Gastrocnemius medialis (tissue), 4 donors: ENCODE data around the gene DSE.

Experiments used
- CTCF ChIP-seq, 5 experiments: fragments of 450-650 bp in 3 of 5; fragments of 200-600 bp in 2 of 5; sonication (generic) in 2 of 5; IDR thresholded peaks in 4 of 5; conservative IDR thresholded peaks in 1 of 5; 1 replicate in 4 of 5; 2 replicates in 1 of 5; pipeline ENCODE4 v1.5.1; 2016 to 2019; ENCODE audit warnings: antibody characterized with exemption in 5 of 5, mild to moderate bottlenecking in 3 of 5, moderate library complexity in 3 of 5
- POLR2A ChIP-seq, 2 donors: fragments of 450-650 bp; IDR thresholded peaks; one replicate each; pipeline ENCODE4 v1.6.1; 2017; ENCODE audit warnings: antibody characterized with exemption in 2 of 2, mild to moderate bottlenecking in 2 of 2, moderate library complexity in 2 of 2

GRCh38 chr6:116467096-116467495 lies 96.3 kb downstream of the DSE start:
- TF ChIP-seq POLR2A (IDR thresholded peaks at IDR 0.05) (no peak), CTCF (IDR thresholded peaks at IDR 0.05 in 4 of 5, conservative IDR thresholded peaks at IDR 0.05 in 1 of 5) (no peak)
